Frontal cortex (tissue), 4 donors: ENCODE data around the gene SCN3A. TPM values are rescaled to one million over a fixed set of nuclear protein-coding genes. Genes with fewer than 3 reads are reported as not detected.

Experiments
- DNase-seq, 2 donors: peaks; one replicate each; pipeline ENCODE4 v3.0.0; 2012; ENCODE audit warnings: low spot score in 2 of 2
- FAIRE-seq: peaks from 2 replicates; lab custom pipeline; 2012; peaks lifted over from hg19 to GRCh38; lab: Jason Lieb, UNC
- total RNA-seq: library from RNA; depleted of rRNA; stranded (reverse); fragments of >200 nt; gene quantifications from one replicate; pipeline ENCODE4 v1.2.3, GENCODE V29; 2014
- donor health status: control.
- donor health status: control.
- donor health status: control.

SCN3A gene
- total RNA-seq, 1 donor from 2014 or later, result 257 TPM

DNA sequence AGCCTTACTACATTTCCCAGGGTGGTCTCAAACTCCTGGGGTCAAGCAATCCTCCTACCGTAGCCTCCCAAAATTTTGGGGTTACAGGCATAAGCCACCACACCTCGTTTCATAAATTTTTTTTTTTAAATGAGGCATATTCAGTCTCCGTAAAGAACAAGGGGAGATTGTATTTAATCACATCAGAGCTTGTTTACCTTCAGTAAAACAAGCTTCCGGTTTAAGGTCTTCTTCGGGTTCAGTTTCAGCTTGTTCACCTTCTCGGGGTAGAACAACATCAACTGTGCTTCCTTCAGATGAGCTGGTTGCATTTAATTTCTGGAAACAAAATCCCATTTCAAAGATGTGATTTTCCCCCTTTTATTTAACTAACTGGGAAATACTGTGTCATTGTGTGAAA lies 88.6 kb downstream of the SCN3A start:
- DNase-seq (no peak), FAIRE-seq (no peak)

DNA sequence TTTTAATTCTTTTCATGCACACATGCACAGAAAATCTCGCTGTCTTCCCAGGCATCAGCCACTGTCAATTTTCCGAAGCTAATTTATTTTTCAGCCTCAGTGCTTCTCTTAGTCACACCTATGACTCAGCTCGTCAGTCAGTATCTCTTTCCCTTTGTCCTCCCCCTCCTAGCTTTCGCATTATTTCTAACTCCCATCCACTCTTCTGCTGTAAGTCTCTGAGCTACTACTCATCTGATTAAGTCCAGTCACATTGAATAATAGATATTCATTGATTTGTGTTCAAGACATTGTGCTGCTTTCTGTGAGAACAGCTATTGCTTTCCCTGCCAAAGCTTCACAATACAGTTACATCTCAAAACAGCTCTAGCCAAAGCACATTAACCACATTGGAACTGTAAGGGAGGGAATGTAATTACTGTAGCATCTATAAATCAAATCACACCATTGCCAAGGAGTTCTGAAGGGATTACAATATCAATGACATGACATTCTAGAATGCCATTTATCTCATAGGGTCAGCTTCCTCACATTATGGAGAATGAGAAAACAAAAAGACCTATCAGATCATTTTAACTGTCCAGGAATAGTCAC lies 89.4 kb downstream of the SCN3A start:
- FAIRE-seq, result no peak
- DNase-seq, result peak in 1 of 2 donors; percentile 5

DNA sequence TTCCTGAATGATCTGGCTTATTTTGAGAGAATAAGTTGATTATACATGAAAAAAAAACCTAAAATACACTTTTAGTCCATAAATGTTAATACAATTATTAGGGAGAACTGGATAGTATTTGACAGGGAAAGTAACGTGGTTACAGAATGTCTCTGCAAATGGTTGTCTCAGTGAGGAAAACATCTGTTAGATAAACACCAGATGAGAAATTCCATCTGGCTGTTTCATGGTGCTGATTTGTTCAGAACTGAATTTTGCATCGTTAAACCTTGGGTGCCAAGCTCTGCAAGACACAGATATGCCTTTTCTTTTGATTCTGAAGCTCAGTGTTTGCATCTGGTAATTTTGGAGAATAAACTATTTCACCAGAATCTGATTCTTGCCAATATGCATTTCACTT lies 90.4 kb downstream of the SCN3A start:
- DNase-seq (no peak), FAIRE-seq (no peak)

DNA sequence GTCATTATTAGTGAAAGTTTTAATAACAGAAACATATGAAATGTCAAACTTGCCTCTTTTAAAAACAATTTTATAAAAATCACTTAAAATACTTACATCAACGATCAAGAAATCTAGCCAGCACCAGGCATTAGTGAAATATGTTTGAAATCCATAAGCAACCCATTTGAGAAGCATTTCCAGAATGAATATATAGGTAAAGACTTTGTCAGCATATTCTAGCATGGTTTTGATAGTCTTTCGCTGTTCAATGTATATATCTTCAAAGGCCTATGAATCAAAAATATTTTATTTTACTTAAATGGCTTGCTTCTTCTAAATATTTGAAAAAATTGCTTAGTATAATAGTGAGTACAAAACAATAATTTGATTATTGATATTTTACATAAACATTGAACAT lies 91.1 kb downstream of the SCN3A start:
- DNase-seq (no peak), FAIRE-seq (no peak)

DNA sequence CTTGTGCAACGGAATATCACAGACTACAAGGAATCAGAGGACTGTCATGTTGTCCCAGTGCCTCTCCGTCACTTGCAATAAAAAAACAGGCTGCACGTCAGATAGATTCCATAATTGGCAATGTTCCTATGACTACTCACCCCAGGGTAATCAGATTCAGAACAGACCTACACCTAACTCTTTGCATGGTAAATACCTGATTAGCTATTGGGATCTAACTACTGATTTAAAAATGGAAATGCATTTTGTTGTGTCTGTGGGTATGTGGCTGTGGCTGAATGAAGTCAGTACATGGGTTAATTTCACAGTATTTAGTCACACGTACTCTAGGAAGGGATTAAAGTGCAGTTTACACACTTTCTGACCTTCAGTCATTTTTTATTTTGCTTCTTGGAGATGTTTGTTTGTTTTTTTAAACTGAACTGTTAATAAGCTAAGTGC lies 91.7 kb downstream of the SCN3A start:
- FAIRE-seq (no peak), DNase-seq (no peak)

DNA sequence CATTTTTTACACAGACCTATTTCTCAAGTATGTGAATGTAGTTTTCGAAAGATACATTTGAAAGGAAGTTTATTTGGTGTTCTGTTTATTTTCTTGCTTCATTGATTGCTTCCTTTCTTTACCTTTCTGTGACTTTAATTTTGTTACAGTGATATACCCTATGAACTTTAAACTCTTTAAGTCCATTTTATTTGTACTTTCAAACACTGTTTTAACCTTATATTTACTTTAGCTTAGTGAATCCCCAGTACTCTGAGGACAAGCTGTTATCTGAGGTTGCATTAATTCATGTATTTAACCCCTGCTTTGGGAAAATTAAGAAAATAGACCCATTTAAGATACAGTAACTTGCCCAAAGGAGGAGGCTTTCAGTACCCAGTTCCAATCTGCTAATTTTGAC lies 93.5 kb downstream of the SCN3A start:
- no peak for DNase-seq
- FAIRE-seq, result no peak

DNA sequence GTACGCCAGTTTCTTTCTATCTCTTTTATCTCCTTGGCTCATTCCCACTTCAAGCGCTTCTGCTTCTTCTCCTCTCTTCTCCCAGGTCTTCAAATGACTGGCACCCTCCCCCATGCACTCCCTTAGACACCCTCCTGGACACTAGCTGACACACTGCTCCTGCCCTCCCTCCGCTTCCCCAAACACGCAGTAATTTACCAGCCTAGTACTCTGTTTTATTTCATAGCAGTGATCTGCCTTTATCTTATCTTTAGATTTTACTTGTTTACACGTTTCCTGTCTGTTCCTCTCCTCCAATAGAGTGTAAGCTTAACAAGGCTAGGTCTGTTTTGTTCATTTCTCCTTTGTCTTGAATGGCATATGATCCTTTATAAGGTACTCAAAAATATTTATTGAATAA lies 93.9 kb downstream of the SCN3A start:
- FAIRE-seq (no peak), DNase-seq (no peak)

DNA sequence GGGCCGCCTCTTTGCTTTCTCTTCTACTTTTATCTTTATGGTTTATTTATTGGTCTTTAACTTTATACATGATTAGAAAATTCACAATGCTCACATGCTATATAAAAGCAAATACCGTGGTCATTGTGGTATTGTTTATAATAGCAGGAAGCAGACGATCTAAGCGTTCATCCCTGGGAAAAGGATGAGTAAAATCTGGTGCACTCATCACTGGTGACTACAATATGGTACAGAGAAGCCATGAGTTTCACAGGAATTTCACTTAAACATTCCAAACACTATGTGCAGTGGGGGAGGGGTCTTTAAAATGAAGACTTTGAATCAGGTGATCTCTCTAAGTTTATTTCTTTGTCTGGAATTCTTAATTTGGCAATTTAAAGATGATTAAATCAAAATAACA lies 97.9 kb downstream of the SCN3A start:
- DNase-seq, result no peak

DNA sequence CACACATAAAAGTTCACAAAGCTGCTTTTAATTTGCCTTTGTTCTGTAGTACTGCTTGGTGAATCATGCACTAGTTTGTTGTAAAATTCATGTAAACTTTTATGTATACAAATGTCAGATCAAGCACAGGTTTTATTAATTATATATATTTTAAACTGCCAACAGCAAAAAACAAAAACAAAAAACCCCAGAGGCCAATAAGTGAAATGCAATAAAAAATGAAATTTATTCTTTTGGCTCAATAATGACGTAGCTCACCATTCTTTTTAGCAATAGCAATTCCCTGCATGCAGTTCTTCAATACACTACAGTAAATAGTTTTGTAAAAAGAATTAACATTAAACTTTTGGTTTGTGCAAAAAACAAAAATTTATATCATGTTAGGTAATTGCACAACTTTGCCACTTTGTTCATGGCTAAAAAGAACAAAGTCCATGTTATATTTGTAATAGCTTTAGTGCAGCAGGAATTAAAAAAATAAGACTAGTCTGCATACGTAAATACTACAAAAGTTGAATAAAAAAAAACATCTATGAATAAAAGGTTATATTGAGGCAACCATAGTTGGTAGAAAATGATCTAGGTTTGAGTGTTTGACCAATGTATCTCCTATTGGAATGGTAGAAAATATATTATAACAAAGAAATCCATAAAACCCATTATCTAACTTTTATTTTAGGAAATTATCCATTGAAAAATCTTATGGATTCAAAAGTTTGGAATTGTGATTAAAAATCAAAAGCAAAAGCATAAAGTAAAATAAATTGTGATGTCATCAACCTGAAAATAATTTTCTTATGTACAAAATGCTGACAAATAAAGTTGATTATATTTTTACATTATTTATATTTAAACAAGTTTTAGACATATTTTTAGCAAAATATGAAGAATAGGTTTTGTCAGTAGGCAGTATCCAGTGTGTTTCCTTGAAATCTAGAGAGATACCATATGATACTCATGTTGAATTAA lies 115.6 kb downstream of the SCN3A start:
- FAIRE-seq (peak; percentile 75), DNase-seq (no peak)

More for the DNA sequence above, 97.9 kb downstream of the SCN3A start:
- no peak for FAIRE-seq

DNA sequence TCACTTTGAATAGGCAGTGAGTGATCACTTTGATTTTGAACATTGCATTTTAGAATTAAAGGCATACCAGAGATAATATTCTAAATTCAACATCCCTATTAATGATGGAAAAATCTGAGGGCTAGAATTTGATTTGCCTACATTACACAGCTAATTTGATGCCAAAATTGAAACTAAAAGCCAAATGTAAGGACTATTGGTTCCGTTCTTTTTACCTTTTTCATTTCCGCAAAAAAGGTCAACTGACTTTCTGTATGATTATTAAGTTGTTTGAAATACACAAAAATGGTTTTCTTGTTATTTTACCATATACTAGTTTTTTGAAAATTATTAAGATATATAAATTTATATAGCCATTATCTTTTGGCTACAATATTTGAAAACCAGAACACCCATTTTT lies 117.5 kb downstream of the SCN3A start:
- no peak for DNase-seq
- no peak for FAIRE-seq

DNA sequence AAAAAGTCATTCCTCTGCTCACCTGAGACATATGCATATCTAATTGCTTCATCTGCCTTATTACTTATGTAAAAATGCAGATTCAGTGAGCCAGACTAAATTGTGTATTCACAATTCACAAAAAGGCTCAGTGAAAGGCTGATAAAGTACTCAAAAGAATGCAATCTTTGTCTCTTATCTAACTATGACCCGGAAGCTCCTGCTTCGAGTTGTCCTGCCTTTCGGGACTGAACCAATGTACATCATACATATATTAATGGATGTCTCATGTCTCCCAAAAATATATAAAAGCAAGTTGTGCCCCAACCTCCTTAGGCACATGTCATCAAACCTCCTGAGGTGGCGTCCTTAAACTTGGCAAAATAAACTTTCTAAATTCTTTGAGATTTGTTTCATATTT lies 120.5 kb downstream of the SCN3A start:
- no peak for DNase-seq
- no peak for FAIRE-seq

DNA sequence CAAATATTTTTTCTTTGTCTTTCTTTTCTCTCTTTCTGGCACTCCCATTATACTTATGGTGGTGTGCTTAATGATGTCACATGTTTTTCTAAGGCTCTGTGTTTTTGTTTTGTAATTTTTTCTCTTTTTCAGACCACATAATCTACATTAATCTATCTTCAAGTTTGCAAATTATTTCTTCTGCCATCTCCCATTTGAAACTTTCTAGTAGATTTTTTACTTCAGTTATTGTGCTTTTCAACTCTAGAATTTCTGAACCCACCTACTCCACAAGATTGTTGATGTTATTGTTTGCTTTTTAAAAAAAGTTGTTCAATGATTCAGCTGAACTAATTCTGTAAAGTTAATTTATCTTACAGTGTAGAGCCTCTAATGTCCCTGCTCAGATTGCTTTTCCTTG lies 121.4 kb downstream of the SCN3A start:
- DNase-seq, result no peak
- FAIRE-seq, result no peak

DNA sequence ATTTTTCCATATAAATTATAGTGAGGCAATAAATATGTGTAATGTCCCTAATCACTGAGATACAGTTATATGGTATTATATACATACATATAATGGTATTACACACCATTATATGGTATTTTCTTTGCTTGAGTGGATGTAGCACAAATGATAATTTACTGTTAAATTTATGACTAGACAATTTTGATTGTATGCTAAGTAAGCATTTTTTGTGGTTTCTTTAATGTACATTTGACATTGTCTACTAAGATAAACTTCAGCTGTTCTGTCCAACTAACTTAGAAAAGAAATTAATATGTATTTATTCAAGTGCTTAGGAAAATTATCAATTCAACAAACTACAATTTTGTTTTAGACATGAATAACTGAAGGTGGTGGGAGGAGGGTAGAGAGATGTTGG lies 122.6 kb downstream of the SCN3A start:
- no peak for FAIRE-seq
- no peak for DNase-seq

DNA sequence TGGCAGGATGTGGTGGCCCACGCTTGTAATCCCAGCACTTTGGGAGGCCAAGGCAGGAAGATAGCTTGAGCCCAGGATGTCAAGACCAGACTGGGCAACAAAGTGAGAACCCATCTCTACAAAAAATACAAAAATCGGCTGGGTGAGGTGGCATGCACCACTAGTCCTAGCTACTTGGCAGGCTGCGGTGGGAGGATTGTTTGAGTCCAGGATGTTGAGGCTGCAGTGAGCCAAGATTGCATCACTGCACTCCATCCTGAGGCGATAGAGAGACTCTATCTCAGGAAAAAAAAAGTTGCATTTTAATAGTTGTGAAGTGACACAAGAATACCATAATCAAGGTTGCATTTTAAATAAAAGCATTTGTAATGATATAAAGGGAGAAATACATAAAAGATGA lies 124.4 kb downstream of the SCN3A start:
- FAIRE-seq (no peak), DNase-seq (no peak)

DNA sequence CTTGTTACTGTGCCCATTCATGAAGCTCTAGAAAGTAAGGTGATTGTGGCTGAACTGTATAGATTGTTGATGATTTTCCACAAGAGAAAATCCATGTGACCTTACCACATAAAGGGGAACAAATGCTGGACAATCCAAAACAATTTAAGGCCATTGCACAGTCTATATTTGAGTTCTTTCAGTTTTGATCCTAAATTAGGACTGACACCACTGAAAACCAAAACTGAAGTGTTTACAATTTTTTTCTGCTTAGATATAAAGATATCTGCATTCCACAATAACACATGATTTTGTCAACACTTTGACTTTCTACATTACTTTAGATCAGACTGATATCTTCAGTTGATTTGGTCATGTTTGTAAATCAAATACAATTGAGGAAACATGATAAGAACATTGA lies 124.9 kb downstream of the SCN3A start:
- FAIRE-seq (no peak), DNase-seq (no peak)

DNA sequence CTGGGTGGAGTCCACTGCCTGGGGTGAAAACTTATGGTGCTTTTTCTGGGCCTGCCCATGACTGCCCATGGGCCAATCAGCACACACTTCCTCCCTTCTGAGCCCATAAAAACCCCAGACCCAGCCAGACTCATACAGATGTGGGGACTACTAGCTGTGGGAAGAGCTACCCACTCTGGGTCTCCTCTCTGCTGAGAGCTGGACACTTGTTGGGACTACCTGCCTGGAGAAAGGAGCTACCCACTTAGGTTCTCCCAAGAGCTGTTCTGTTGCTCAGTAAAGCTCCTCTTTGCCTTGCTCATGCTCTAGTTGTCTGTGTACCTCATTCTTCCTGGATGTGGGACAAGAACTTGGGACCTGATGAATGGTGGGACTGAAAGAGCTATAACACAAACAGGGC lies 129.0 kb downstream of the SCN3A start:
- no peak for FAIRE-seq
- DNase-seq, result no peak

DNA sequence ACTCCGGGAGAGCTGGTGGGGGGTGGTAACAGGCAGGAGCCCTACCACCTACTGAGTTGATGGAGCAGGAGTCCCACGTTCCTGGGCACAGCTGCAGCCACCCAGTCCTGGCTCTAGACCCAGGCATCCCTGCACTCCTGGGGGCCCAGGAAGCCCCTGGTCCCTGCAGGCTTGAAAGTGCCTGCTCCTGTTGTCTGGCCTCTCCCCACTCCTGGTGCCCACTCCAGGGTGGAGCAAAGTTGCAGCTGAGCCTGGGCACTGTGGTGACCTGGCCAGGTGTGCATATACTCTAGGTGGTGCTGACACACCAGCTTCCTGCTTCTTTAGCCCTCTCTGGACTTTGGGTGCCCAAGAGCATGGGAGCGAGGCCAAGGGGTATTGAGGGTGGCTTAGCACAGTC lies 129.5 kb downstream of the SCN3A start:
- no peak for FAIRE-seq

DNA sequence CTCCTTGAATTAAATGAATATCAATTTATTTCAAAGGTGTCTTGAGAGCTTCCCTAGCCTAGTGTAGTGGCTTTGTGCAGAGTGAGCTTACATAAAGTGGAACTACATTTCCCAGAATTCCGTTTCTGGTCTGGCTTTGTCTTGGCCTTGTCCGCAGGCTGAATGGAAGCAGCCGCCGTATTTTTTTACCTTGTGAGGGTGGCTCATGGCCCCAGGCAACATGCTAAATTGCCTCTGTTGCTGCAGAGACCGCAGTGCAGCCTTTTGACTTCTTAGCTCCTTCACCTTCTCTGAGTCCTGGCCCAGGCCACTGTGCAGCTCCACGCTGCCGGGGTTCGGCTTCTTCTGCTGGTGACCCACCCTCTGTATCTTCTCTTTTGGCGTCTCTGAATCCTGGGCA lies 133.8 kb downstream of the SCN3A start:
- no peak for DNase-seq
- no peak for FAIRE-seq

More for the DNA sequence above, 129.5 kb downstream of the SCN3A start:
- DNase-seq, result no peak

DNA sequence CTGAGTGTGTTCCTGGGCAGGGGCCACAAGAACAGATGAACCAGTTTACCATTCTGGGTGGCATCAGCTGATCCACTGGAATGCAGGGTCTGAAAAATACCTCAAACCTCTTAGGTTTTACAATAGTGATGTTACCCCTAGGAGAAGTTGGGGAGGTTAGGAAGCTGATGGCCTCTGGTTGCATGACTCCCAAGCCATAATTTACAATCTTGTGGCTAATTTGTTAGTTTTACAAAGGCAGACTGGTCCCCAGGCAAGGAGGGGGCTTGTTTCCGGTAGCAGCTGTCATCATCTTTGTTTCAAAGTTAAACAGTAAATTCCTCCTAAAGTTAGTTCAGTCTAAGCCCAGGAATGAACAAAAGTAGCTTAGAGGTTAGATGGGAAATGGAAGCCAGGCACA lies 134.7 kb downstream of the SCN3A start:
- DNase-seq, result no peak
- FAIRE-seq, result no peak

DNA sequence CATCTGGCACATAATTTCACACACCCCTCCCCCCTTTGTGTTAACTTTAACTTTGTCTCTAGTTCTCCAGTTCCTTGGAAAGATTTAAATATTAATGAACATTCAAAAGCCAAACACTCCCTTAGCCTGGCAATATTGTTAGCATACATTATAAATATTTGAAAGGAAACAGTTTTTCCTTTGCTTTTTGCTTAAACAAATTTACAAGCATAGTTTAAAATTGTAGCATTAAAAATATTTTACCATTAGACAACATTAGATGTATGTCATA lies 135.4 kb downstream of the SCN3A start:
- DNase-seq, result no peak
- FAIRE-seq, result peak; percentile 15

DNA sequence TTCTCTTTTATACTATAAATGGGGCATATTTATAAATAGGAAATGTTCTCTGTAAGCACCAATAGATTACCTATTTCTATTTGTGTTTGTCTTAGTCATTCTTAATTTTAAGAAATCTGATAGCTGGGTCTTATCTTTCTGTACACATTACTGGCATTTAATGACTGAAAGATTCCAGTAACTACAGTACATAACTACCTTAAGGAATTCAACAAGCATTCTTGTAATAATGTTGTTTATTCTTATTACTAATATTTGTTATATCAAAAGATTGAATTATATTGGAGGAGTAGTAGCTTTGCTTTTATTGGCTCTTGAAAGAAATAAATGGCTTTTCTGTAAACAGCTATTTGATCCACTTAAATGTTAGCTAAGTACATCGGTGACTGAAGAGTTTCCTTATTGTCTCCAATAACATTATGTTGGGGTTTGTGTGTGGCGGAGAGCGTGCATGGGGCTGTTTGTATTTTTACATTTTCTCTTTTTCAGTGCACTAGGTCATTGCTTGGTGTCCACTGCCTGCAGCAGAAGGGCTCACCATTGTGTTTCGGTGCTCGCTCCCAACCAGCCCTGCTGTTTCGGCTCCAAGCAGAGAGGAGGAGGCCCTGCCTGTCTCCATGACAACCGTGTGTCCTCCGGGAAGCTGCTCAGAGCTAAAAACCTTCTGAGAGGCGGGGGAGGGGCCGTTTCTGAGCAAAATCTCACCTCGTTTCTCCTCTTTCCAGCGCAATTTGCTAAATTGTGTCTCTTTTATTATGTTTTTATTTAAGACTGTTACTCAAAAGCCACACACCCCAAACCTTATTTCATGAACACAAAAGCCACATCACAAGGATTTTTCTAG lies 136.0 kb downstream of the SCN3A start:
- no peak for FAIRE-seq
- DNase-seq, result peak; percentile 18 to 44
